Measurements from ENCODE around the gene BMAL1.

Gene BMAL1

DNA sequence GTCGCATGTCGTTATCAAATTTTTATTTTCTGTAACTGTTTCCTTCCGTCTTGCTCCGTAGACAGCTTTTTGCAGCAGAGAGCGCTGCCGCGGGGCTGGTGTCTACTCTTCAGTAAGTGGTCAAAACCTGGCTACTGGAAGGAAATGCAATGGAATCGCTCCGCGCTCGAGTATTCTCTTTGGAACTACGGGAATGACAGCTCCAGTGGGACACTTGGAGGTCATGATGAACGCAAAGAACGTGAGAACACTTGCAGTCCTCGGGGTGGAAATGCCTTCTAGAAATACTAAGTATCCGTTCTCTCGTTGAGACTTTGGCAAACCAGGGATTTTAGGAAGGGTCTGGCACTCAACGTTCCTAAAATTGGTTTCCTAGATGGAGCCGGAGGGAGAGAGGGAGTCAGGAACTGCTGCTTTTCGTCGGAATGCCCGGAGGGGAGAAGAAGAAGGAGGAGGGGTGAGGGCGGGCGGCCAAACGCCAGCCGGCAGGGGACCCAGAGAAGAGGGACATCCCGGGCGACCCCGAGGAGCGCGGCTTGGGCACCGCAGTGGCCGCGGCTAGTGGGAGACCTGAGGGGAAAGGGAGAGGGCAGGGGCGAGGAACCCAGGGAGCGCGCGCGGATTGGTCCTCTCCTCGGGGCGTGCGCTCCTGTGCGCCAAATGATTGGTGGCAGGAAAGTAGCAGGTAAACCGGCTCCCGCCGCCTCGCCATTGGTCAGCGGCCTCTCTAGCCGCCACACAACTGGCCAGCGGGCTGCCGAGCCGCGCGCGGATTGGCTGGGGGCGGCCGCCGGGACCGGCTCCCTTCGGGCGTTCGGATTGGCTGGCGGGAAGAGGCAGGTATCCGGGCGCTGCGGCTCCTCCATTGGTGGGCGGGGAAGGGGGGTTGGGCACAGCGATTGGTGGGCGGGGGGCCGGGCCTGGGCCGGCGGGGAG is 490 bp upstream of the BMAL1 start:
- peaks cover 37 to 43% (median 39%) of the 10 kb centered on the region in 11 experiments for H4K20me1 ChIP-seq
- peak overlapping the region; percentile 82 to 99 (median 96) for H3K4me3 ChIP-seq
- peak overlapping the region; percentile 87 to 98 (median 96) for H3K9ac ChIP-seq
- H3K27ac ChIP-seq = peak overlapping the region; percentile 82 to 99 (median 94); a peak in 20 of 22 replicates
- peaks cover 0 to 45% (median 36%) of the 10 kb centered on the region in 11 experiments; a peak in 19 of 22 replicates for H3K27me3 ChIP-seq
- peaks cover 0 to 11% (median 0%) of the 10 kb centered on the region in 11 experiments; a peak in 3 of 22 replicates for H3K36me3 ChIP-seq
- TF ChIP-seq Cebpa-rat (IDR thresholded peaks at IDR 0.05) = no peak
- H3K9me3 ChIP-seq (replicated peaks in 1 of 11) = no peaks in the 10 kb centered on the region
- peak overlapping the region; percentile 69 to 97 (median 94) for H3K4me2 ChIP-seq
- peaks cover 28 to 44% (median 37%) of the 10 kb centered on the region in 10 experiments for H3K4me1 ChIP-seq

DNA sequence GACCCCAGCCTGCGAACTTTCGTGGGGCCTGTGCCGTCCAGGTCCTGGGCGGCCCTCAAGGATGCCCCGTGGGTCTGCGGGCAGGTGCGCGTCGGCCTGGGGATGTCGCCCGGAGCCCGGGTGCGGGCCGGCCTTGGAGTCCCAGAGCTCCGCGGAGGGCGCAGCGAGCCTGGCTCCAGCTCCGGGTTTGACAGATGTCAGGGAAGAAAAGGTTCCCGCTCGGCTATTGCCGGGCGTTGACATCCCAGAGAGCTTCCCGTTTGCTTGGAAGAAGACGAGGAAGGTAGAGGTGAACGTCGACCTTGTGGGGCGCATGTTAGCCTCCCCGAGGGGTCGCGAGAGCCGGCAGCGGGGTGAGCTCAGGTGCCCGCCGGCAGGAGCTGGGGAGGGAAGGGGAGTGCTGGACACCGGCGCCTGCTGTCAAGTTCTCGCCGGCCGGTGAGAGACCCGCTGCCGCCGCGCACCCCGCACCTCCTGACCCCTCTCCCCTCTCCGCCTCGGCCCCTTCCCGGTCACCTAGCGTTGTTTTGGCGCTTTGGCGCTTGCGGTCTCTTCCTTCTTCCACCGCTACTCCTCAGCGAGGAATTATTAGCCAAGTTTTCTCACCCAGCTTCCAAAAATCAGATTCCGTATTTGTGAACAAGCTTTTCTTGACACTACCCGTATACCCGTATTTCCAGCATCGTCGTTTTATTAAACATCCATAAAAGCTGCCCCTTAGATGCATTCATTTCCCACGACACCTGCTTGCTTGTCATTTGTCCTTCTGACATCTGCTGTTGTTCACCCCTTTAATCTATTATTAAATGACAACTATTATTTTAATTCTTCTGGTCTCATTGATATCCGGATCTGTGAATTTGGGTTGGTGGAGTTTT is 1.3 kb downstream of the BMAL1 start:
- no peak for TF ChIP-seq Cebpa-rat (IDR thresholded peaks at IDR 0.05)
- Histone ChIP-seq H3K9ac (peak overlapping the region; percentile 87 to 98 (median 96)), H3K27me3 (peaks cover 0 to 45% (median 36%) of the 10 kb centered on the region in 11 experiments; a peak in 19 of 22 replicates), H3K4me1 (peaks cover 37 to 48% (median 43%) of the 10 kb centered on the region in 10 experiments), H3K27ac (peak overlapping the region; percentile 82 to 99 (median 94)), H3K9me3 (replicated peaks in 1 of 11) (no peaks in the 10 kb centered on the region), H3K36me3 (peaks cover 0 to 18% (median 0%) of the 10 kb centered on the region in 11 experiments; a peak in 3 of 22 replicates), H3K4me3 (peak overlapping the region; percentile 82 to 99 (median 96)), H4K20me1 (peaks cover 54 to 61% (median 56%) of the 10 kb centered on the region in 11 experiments), H3K4me2 (peak overlapping the region; percentile 90 to 99 (median 98))

DNA sequence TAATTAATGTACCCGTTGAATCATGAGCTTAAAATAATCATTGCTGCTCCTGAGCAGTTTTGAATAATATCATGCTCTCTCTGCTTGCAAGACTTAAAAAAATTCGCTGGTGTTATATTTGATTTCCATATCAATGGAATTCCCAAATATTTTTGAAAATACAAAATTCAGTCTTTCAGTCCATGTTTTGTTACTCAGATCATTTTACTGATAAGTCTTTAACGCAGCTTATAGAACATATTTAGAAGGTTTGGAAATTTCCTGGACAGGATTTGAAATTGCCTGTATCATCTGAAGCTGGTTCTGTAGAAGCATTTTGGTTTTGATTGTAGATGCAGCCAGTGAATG is 1.9 kb downstream of the BMAL1 start:
- H3K9ac ChIP-seq = peak overlapping the region in 5 of 11 experiments; percentile 89 to 98 (median 97); a peak in 7 of 22 replicates
- peaks cover 0 to 20% (median 0%) of the 10 kb centered on the region in 11 experiments; a peak in 5 of 22 replicates for H3K36me3 ChIP-seq
- peak overlapping the region; percentile 90 to 99 (median 98) for H3K4me2 ChIP-seq
- H3K4me1 ChIP-seq = peaks cover 37 to 48% (median 43%) of the 10 kb centered on the region in 10 experiments
- TF ChIP-seq Cebpa-rat (IDR thresholded peaks at IDR 0.05) = no peak
- no peak overlapping the region for H3K27ac ChIP-seq
- peak overlapping the region; percentile 82 to 99 (median 96); a peak in 19 of 20 replicates for H3K4me3 ChIP-seq
- peaks cover 0 to 45% (median 36%) of the 10 kb centered on the region in 11 experiments; a peak in 19 of 22 replicates for H3K27me3 ChIP-seq
- peaks cover 58 to 64% (median 60%) of the 10 kb centered on the region in 11 experiments for H4K20me1 ChIP-seq
- no peaks in the 10 kb centered on the region for H3K9me3 ChIP-seq (replicated peaks in 1 of 11)

DNA sequence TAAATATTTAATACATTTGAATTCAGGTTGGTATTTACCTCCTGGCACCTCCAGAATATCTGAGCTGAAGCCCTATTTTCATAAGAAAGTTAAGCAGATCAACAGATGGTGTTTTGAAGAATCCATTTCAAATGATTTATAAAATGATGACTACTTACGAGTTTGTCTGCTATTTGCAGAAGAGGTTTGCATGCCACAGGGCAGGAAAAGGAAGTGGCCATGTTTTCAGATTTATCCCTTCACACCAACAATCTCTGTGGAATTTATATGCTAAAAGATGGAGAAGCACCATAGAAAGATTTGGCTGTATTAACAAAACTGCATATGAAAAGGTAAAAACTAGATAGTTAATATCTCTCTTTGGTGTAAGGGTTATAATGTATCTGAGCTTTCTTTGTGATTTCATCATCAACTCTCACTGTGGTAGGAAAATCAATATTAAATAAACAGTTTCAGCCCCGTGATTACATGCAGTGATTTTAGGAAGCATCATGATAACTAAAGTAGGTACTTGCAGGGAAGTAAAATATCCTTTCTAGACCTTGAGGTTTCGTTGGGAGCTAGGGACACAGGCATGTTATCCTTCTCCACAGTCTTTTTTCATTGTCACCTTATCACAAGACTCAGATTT is 2.6 kb downstream of the BMAL1 start:
- H3K27me3 ChIP-seq = peaks cover 0 to 45% (median 36%) of the 10 kb centered on the region in 11 experiments; a peak in 19 of 22 replicates
- H3K9ac ChIP-seq = peak overlapping the region in 3 of 11 experiments; percentile 21 to 98 (median 98); a peak in 5 of 22 replicates
- H3K4me1 ChIP-seq = peaks cover 37 to 48% (median 44%) of the 10 kb centered on the region in 10 experiments
- peaks cover 65 to 71% (median 67%) of the 10 kb centered on the region in 11 experiments for H4K20me1 ChIP-seq
- TF ChIP-seq Cebpa-rat (IDR thresholded peaks at IDR 0.05) = no peak
- H3K9me3 ChIP-seq (replicated peaks in 1 of 11) = no peaks in the 10 kb centered on the region
- peaks cover 0 to 24% (median 0%) of the 10 kb centered on the region in 11 experiments; a peak in 5 of 22 replicates for H3K36me3 ChIP-seq
- H3K4me2 ChIP-seq = peak overlapping the region; percentile 90 to 99 (median 98)
- peak overlapping the region in 9 of 10 experiments; percentile 3 to 99 (median 96); a peak in 11 of 20 replicates for H3K4me3 ChIP-seq
- no peak overlapping the region for H3K27ac ChIP-seq

DNA sequence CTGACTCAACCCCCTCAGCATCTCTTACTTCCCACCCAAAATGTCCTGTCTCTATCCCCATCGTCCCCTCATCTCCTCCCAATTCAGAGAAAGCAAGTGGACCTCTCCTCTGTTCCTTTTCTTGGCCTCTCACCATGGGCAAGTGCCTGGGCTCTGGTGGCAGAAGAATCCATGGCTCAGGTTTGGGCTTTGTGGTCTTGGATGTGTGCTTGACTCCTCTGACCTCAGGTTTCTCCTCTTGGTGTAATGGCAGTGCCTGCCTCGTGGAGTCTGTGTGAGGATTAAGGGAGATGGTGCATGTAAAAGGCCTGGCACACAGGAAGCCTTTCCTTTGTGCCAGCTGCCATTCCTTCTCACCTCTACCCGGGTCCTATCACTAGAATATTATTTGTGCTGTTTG is 3.2 kb downstream of the BMAL1 start:
- Histone ChIP-seq H3K27ac (no peak overlapping the region), H3K9ac (no peak overlapping the region; a peak in 1 of 22 replicates), H3K36me3 (peaks cover 0 to 24% (median 0%) of the 10 kb centered on the region in 11 experiments; a peak in 5 of 22 replicates), H3K9me3 (replicated peaks in 1 of 11) (no peaks in the 10 kb centered on the region), H3K4me2 (peak overlapping the region; percentile 90 to 99 (median 98)), H3K4me1 (peaks cover 37 to 48% (median 44%) of the 10 kb centered on the region in 10 experiments), H3K4me3 (peak overlapping the region in 1 of 10 experiments; percentile 96; a peak in 1 of 20 replicates), H3K27me3 (peaks cover 0 to 39% (median 30%) of the 10 kb centered on the region in 11 experiments; a peak in 19 of 22 replicates), H4K20me1 (peaks cover 69 to 77% (median 73%) of the 10 kb centered on the region in 11 experiments)
- TF ChIP-seq Cebpa-rat (IDR thresholded peaks at IDR 0.05) = no peak

DNA sequence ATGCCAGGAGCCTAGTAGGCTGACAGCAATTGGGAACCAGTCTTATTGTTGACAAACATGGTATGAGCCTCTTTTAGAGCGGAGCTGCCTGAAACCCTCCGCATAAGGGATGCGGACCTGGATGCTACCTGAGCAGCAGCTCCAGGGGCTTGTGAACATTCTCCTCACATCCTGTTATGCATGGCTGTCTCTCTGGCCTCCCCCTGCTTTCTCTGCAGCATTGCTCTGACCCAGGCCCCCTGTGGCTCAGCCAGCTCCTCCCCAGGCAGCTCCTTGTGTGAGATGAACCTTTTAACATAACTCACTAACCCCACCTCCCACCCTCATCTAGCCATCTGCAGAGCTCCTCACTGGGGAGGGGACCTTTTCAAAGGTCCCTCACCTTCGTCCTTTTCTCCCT is 6.0 kb downstream of the BMAL1 start:
- H3K27ac ChIP-seq = no peak overlapping the region
- H4K20me1 ChIP-seq = peaks cover 93 to 98% (median 97%) of the 10 kb centered on the region in 11 experiments
- no peak overlapping the region for H3K9ac ChIP-seq
- no peak for TF ChIP-seq Cebpa-rat (IDR thresholded peaks at IDR 0.05)
- H3K4me1 ChIP-seq = peaks cover 27 to 65% (median 37%) of the 10 kb centered on the region in 10 experiments
- H3K4me2 ChIP-seq = peak overlapping the region in 2 of 11 experiments; percentile 13 to 19; a peak in 2 of 22 replicates
- H3K9me3 ChIP-seq (replicated peaks in 1 of 11) = no peaks in the 10 kb centered on the region
- H3K4me3 ChIP-seq = no peak overlapping the region
- peaks cover 0 to 16% (median 12%) of the 10 kb centered on the region in 11 experiments; a peak in 18 of 22 replicates for H3K27me3 ChIP-seq
- peaks cover 0 to 32% (median 0%) of the 10 kb centered on the region in 11 experiments; a peak in 8 of 22 replicates for H3K36me3 ChIP-seq

DNA sequence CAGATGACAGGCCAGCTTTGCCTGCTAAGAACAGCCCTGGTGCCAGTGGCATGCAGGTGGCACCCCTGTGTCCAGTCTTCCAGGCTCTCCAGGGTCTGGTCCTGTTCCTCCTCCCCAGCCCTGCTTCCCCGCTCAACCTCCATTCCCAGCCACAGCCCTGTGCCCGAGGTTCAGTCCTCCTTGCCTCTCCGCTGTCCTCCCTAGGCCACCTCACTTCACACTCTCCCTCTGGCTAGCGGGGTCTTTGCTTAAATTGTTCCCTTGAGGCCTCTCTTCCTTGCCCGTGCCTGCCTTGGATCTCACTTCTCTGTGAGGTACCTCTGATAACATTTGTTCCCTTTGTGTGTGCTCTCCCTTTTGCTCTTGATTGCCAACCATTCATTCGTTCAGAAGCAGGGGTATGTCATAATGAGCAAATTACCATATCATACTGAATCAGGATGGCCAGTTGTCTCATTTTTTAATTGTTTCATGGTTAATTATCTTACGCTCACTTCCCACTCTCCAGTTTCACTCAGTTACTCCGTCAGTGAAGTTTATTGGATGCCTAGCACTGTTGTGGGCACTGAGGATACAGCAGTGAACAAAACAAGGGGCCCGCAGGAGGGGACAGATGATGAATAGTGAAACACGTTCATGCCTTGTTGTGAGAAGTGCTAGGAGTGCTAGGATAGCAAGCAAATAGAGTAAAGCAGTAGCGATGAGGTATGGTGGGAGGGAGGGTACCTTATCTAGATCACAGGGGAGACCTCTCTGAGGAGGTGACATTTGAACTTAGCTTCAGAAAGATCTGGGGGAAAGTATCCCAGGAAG is 7.4 kb downstream of the BMAL1 start:
- peaks cover 14 to 52% (median 23%) of the 10 kb centered on the region in 10 experiments for H3K4me1 ChIP-seq
- H3K36me3 ChIP-seq = peaks cover 0 to 37% (median 0%) of the 10 kb centered on the region in 11 experiments; a peak in 8 of 22 replicates
- no peak overlapping the region for H3K4me3 ChIP-seq
- H4K20me1 ChIP-seq = peaks cover 85 to 98% (median 93%) of the 10 kb centered on the region in 11 experiments
- H3K9me3 ChIP-seq (replicated peaks in 1 of 11) = 0 out of 22 replicates have a peak, but pooled peaks cover 0 to 3% (median 0%) of the 10 kb centered on the region in 11 experiments
- H3K27me3 ChIP-seq = peaks cover 0 to 3% (median 0%) of the 10 kb centered on the region in 11 experiments; a peak in 2 of 22 replicates
- TF ChIP-seq Cebpa-rat (IDR thresholded peaks at IDR 0.05) = no peak
- no peak overlapping the region for H3K9ac ChIP-seq
- no peak overlapping the region for H3K4me2 ChIP-seq
- no peak overlapping the region for H3K27ac ChIP-seq

Data from BLaER1 treated with 17β-estradiol and CSF1 and Interleukin-3, amounts not matched to agents 10 nM and 100 nM (cell line).